IMR-90 (cell line): ENCODE data around the gene ACLY.

Experiments used
- CTCF ChIP-seq: conservative IDR thresholded peaks from 2 replicates; pipeline ENCODE4 v1.5.1; 2012; ENCODE audit warnings: mild to moderate bottlenecking, low read depth, low read length, improper control_type of control experiment
- POLR2A ChIP-seq: IDR thresholded peaks from 2 replicates; pipeline ENCODE4 v1.6.1; 2012; ENCODE audit warnings: mild to moderate bottlenecking, low read depth, low read length
- RCOR1 ChIP-seq: IDR thresholded peaks from 2 replicates; pipeline ENCODE4 v1.6.1; 2012; ENCODE audit warnings: mild to moderate bottlenecking, low read length, improper control_type of control experiment; ENCODE audit not compliant: insufficient replicate concordance

GRCh38 chr17:41962768-41963434 lies 44.1 kb upstream of the ACLY start:
- peak; percentile 85 for TF ChIP-seq CTCF
- no peak; the same call in 1 of the 2 replicates for TF ChIP-seq POLR2A
- TF ChIP-seq RCOR1, result no peak
